GM19452 (cell line): ENCODE measurements around the gene GRHPR.
"Not testable (repeated sequence)": the region's sequence is repeated elsewhere in the genome, so short reads cannot be mapped to it uniquely, and the experiment has no call there.

ENCODE experiments used
- ATAC-seq: cut with Tn5 transposase; IDR thresholded peaks from one replicate; pipeline ENCODE4 v1.9.1; 2021; ENCODE audit not compliant: unreplicated experiment

GRHPR gene

GRCh38 chr9:37420271-37421215 lies 2.0 kb upstream of the GRHPR start:
- no peak for ATAC-seq

- no peak for ATAC-seq
These were observed 595 bp upstream of the GRHPR start for GRCh38 chr9:37421914-37422288.

DNA sequence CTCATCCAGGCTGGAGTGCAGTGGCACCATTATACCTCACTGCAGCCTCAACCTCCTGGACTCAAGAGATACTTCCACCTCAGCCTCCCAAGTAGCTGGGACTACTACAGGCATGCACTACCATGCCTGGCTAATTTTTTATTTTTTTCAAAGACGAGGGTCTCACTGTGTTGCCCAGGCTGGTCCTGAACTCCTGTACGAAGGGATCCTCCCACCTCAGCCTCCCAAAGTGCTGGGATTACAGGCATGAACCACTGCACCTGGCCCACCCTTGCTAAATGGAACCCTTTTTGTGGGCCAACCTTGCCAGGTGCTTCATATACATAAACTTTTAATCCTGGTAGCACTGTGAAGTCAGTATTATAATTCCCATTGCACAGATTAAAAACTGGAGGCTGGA lies 1.0 kb downstream of the GRHPR start:
- no peak for ATAC-seq

DNA sequence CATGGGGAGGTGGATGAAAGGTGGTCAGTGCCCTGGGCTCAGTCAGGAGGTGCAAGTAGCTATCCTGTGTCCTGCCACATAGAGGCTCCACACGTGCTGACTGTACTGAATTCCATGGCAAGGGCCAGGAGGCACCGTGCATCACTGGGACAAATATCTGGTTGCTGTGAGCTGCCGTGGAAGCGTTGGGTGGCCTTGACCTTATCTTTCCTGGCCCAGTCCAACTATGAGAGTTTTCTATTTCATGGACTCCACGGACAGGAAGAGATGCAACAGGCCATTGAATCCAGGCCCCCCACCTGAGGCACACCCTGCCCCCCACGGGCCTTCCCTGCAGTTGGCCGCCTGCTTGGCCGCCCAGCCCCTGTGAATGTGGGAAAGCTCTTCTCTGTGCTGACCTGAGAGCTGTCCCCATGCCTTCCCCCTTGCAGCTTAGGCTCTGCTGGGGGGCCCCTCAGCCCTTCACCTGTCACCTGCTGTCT lies 1.7 kb downstream of the GRHPR start:
- ATAC-seq = no peak

DNA sequence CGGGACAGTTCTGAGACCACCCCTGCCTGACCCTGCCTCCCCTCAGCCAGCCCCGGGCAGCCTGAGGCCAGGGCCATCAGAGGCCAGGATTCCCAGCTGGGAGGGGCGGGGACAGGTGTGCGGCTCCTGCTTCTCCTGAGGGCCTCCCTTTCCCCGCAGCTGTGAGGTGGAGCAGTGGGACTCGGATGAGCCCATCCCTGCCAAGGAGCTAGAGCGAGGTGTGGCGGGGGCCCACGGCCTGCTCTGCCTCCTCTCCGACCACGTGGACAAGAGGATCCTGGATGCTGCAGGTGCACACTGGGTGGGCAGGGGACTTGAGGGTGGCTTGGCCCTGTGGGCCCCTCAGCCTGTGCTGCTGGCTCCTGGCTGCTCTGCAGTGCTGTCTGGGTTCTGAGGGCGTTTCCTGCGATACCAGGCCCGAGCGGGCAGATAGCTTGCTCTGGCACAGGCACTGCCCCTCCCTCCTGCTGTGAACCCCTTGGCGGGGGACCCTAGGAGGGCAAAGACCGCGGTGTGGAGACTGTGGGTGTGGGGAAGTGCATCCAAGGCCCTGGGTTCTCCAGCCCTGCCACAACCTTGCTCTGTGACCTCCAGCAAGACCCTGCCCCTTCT lies 2.3 kb downstream of the GRHPR start:
- ATAC-seq = no peak

DNA sequence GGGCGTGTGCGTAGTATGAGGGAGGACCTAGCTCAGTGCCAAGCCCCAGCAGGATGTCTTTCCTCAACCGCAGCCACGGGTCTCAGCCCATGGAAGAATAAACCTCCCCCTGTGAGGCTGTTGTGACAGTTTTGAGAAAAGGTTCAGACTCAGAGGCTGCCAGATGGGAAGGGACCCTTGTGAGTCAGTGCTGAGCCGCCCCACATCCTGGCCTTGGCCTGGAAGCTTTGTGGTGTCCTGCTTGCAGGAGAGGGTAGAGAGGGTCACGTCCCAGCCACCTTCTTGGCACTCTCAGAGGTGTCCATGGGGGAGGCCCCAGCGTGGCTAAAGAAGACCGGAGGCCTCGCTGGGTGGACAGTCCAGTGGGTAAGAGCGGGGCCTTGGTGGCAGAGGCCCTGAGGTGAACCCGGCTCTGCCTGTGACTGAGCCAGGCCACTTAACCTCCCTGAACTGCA lies 2.8 kb downstream of the GRHPR start:
- no peak for ATAC-seq

- not testable (repeated sequence) for ATAC-seq
These were observed 3.9 kb downstream of the GRHPR start for GRCh38 chr9:37426431-37426830.

DNA sequence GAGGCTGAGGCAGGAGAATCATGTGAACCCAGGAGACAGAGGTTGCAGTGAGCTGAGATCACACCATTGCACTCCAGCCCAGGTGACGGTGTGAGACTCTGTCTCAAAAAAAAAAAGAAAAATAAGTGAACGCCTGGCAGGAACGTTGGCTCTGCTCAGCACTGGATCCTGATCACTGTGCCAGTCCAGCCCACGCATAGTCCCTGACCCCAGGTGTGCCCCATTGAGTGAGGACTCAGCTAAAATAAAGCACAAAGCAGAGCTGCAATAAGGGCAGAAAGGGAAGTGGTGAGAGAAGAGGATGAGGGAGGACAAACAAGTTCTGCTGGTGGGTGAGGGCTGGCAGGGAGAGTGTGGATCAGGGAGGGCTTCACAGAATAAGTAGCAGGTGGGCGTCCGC lies 4.3 kb downstream of the GRHPR start:
- ATAC-seq = no peak

- no peak for ATAC-seq
These were observed 5.8 kb downstream of the GRHPR start for GRCh38 chr9:37428345-37428744.

- no peak for ATAC-seq
These were observed 7.2 kb downstream of the GRHPR start for GRCh38 chr9:37429441-37430285.

- ATAC-seq = no peak
These were observed 8.5 kb downstream of the GRHPR start for GRCh38 chr9:37430841-37431597.

DNA sequence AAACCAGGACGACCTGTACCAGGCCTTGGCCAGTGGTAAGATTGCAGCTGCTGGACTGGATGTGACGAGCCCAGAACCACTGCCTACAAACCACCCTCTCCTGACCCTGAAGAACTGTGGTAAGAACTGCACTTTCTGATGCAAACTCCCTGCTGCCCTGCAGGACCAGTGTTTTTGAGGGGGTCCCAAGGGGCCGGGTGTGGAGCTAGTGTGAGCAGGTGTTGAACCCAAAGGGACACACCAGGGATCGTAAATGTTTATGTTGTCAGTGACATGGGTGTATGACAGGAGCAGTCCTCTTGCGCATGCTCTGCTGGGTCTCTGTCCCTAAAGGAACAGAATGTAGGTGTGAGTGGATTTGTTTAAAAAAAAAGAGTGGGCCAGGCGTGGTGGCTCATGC lies 9.5 kb downstream of the GRHPR start:
- no peak for ATAC-seq

- ATAC-seq = no peak
These were observed 11.4 kb downstream of the GRHPR start for GRCh38 chr9:37433867-37434371.

- ATAC-seq = no peak
These were observed 14.0 kb downstream of the GRHPR start for GRCh38 chr9:37436540-37436939.

DNA sequence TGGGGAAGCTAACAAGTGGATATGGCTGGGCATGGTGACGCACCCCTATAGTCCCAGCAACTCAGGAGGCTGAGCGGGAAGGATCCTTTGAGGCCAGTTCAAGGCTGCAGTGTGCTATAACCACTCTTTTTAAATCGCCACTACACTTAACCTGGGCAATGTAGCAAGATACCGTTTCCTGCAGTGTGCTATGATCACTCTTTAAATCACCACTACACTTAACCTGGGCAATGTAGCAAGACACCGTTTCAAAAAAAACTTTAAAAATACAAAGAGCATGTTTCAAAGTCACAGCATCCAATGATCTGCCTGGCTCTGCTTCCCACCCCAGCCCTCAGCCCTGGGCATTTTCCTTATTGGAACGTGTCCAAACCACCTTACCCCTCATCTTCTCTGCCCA lies 14.5 kb downstream of the GRHPR start:
- no peak for ATAC-seq

DNA sequence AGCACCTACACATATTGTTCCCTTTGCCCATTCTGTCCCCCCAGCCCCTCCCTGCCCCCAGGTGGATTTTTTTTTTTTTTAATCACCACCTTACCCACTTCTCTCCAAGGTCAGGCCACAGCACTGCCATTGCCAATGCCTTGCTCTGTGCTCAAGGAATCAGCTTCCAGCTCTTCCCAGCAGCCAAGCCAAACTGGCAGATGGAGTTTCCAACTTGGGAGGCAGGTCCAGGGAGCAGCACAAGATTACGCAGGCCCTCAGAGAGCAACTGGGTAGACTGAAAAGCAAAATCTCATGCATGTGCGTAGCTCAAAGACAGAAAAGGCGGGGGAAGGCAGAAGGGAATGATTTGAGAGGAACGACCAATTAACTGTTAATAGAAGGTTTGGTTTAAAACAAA lies 15.1 kb downstream of the GRHPR start:
- ATAC-seq = no peak

DNA sequence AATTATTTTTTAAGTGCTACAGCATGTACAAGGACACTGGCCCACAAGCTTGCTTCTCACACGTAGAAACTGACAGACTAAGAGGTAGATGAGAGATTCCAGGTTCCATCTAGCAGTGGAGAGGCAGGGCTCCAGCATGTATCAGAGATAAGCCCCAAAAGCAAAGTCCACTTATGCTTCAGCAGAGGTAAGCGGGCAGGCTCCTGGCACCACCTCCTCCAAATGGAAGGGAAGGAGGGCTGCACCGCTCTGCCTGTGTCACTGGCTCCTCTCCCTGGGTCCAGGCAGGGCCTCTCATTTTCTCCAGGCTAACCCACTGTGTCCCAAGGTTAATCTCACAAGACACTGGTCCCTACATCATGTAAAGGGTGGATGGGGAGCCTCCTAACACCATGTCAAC lies 15.9 kb downstream of the GRHPR start:
- no peak for ATAC-seq

GRCh38 chr9:37441776-37442370 lies 19.4 kb downstream of the GRHPR start:
- ATAC-seq = no peak

DNA sequence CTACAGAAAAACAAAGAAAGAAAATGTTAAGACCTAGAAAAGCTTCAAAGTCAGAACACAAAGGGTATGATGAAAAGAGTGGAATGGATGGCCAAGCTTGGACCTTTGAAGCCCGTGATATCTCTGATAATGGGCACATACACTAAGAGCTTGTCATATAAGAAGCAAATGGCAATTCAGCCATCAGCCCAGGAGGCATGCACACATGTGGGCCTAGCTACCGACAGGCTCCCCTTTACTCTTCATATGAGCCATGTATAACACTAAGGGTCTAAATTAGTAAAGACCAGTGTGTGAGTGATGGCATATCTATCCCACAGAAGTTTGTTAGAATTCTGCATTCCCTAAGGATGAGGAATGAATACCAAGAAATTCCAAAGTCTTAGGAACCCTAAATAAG lies 20.1 kb downstream of the GRHPR start:
- no peak for ATAC-seq

DNA sequence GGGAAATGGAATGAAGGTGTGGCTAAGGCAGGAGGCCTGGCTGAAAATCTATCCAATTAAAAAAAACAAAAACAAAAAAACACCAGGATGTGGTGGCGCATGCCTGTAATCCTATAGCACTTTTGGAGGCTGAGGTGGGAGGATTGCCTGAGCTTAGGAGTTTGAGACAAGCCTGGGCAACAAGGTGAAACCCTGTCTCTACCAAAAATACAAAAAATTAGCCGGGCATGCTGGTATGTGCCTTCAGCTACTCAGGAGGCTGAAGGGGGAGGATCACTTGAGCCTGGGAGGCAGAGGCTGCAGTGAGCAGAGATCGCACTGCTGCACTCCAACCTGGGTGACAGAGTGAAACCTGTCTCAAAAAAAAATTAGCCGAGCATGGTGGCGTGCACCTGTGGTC lies 21.1 kb downstream of the GRHPR start:
- no peak for ATAC-seq
